CD14-positive monocyte (primary cell): ENCODE measurements around the gene RTP5. TPM values are rescaled to one million over a fixed set of nuclear protein-coding genes. Genes with fewer than 3 reads are reported as not detected.

ENCODE experiments used
- DNase-seq, 3 donors: peaks; one replicate each; pipeline ENCODE4 v3.0.0-alpha.2; 2011 to 2022
- H2AFZ ChIP-seq: 2 replicates; pipeline ENCODE4 v1.6.0; 2012; ENCODE audit warnings: mild to moderate bottlenecking, low read depth, low read length, inconsistent platforms; ENCODE audit not compliant: insufficient read depth, poor library complexity, severe bottlenecking
- H3K27ac ChIP-seq, 2 donors: 1 replicate in 1 of 2; 2 replicates in 1 of 2; pipeline ENCODE4 v1.5.1; 2012 to 2013; ENCODE audit warnings: low read length in 2 of 2, control low read depth in 1 of 2, inconsistent platforms in 1 of 2, low read depth in 1 of 2, mild to moderate bottlenecking in 1 of 2
- H3K27me3 ChIP-seq, 2 donors: one replicate each; pipeline versions ENCODE4 v1.6.0 to v1.6.1; 2011 to 2013; ENCODE audit warnings: low read length in 2 of 2; ENCODE audit not compliant: control insufficient read depth in 2 of 2, insufficient read depth in 2 of 2
- H3K36me3 ChIP-seq, 2 donors: replicated peaks in 1 of 2; 1 replicate in 1 of 2; 2 replicates in 1 of 2; pipeline versions ENCODE4 v1.5.1 to v1.6.1; 2012 to 2013; ENCODE audit warnings: low read length in 2 of 2, control low read depth in 1 of 2, inconsistent platforms in 1 of 2, mild to moderate bottlenecking in 1 of 2; ENCODE audit not compliant: insufficient read depth in 2 of 2, control insufficient read depth in 1 of 2
- H3K4me1 ChIP-seq, 2 donors: 1 replicate in 1 of 2; 2 replicates in 1 of 2; pipeline versions ENCODE4 v1.5.1 to v1.6.1; 2012 to 2013; ENCODE audit warnings: low read length in 2 of 2, control low read depth in 1 of 2, inconsistent platforms in 1 of 2, mild to moderate bottlenecking in 1 of 2, moderate library complexity in 1 of 2; ENCODE audit not compliant: insufficient read depth in 2 of 2, control insufficient read depth in 1 of 2
- H3K4me2 ChIP-seq: replicated peaks from 2 replicates; pipeline ENCODE3; 2012; ENCODE audit warnings: low read length, moderate library complexity, mild to moderate bottlenecking; ENCODE audit not compliant: poor library complexity, severe bottlenecking; ENCODE audit errors: extremely low read depth
- H3K4me3 ChIP-seq, 3 experiments: fragments of 200-600 bp in 1 of 3; sonication (generic) in 1 of 3; replicated peaks in 1 of 3; 1 replicate in 2 of 3; 2 replicates in 1 of 3; pipeline ENCODE4 v1.5.1; 2011 to 2013; ENCODE audit warnings: low read length in 3 of 3, mild to moderate bottlenecking in 3 of 3, control low read depth in 2 of 3, low read depth in 2 of 3, inconsistent platforms in 1 of 3, moderate library complexity in 1 of 3
- H3K79me2 ChIP-seq: 2 replicates; pipeline ENCODE4 v1.6.0; 2012; ENCODE audit warnings: mild to moderate bottlenecking, control low read depth, inconsistent platforms, low read length, moderate library complexity; ENCODE audit not compliant: insufficient read depth
- H3K9ac ChIP-seq: 2 replicates; pipeline ENCODE4 v1.6.0; 2017; ENCODE audit warnings: low read length, mild to moderate bottlenecking; ENCODE audit not compliant: insufficient read depth, poor library complexity, severe bottlenecking
- H3K9me3 ChIP-seq, 2 donors: replicated peaks in 1 of 2; 1 replicate in 1 of 2; 2 replicates in 1 of 2; pipeline versions ENCODE4 v1.5.1 to v1.6.1; 2012 to 2013; ENCODE audit warnings: low read length in 2 of 2, control low read depth in 1 of 2; ENCODE audit not compliant: control insufficient read depth in 1 of 2, insufficient read depth in 1 of 2
- H4K20me1 ChIP-seq: 2 replicates; pipeline ENCODE4 v1.6.0; 2012; ENCODE audit warnings: mild to moderate bottlenecking, low read length, control low read depth, moderate library complexity; ENCODE audit not compliant: insufficient read depth
- H3K27ac Mint-ChIP-seq, 7 donors: one replicate each; pipeline ENCODE4 v1.8.0; 2020; ENCODE audit warnings: mild to moderate bottlenecking in 7 of 7, mixed read lengths in 7 of 7, moderate library complexity in 6 of 7, inconsistent platforms in 2 of 7
- H3K27me3 Mint-ChIP-seq, 3 donors: one replicate each; pipeline ENCODE4 v1.8.0; 2021 to 2022; ENCODE audit warnings: low read depth in 3 of 3, mild to moderate bottlenecking in 3 of 3, mixed read lengths in 3 of 3, moderate library complexity in 3 of 3, inconsistent platforms in 1 of 3
- H3K36me3 Mint-ChIP-seq, 2 donors: one replicate each; pipeline ENCODE4 v1.8.0; 2020; ENCODE audit warnings: mixed read lengths in 2 of 2, inconsistent platforms in 1 of 2, mild to moderate bottlenecking in 1 of 2
- H3K4me1 Mint-ChIP-seq: one replicate; pipeline ENCODE4 v1.8.0; 2020; ENCODE audit warnings: mild to moderate bottlenecking, mixed read lengths
- H3K4me3 Mint-ChIP-seq, 2 donors: one replicate each; pipeline ENCODE4 v1.8.0; 2020; ENCODE audit warnings: mild to moderate bottlenecking in 2 of 2, mixed read lengths in 2 of 2, moderate library complexity in 1 of 2
- H3K9me3 Mint-ChIP-seq, 7 donors: one replicate each; pipeline ENCODE4 v1.8.0; 2020 to 2022; ENCODE audit warnings: mixed read lengths in 7 of 7, mild to moderate bottlenecking in 6 of 7, moderate library complexity in 6 of 7, inconsistent platforms in 2 of 7
- CTCF ChIP-seq: fragments of 200-600 bp; IDR thresholded peaks from one replicate; pipeline ENCODE4 v1.8.0; 2022; ENCODE audit warnings: antibody characterized with exemption, mild to moderate bottlenecking
- WGBS: methylation state at CpG from one replicate; pipeline ENCODE4 v1.1.5; 2013; ENCODE audit warnings: missing lambda C conversion rate; ENCODE audit not compliant: insufficient coverage; 5-methylcytosine and 5-hydroxymethylcytosine counted together
- intact Hi-C, 2 donors: fragments of 100-400 bp; cut with micrococcal nuclease; formaldehyde crosslinking; loops; one replicate each; pipeline versions ENCODE4 v1.15.0 to v1.15.1; 2023
- polyA plus RNA-seq, 3 donors: library from polyadenylated mRNA; depleted of rRNA in 1 of 3; unstranded in 2 of 3; stranded (reverse) in 1 of 3; fragments of 300-500 nt in 2 of 3; fragments of >200 nt in 1 of 3; fragmentation: Illumina TruSeq in 2 of 3; gene quantifications; 1 replicate in 2 of 3; 2 replicates in 1 of 3; pipeline ENCODE4 v1.2.3, GENCODE V29; 2012 to 2021

RTP5 gene
- polyA plus RNA-seq, 3 donors: 0.03 TPM; not detected in 2

DNA sequence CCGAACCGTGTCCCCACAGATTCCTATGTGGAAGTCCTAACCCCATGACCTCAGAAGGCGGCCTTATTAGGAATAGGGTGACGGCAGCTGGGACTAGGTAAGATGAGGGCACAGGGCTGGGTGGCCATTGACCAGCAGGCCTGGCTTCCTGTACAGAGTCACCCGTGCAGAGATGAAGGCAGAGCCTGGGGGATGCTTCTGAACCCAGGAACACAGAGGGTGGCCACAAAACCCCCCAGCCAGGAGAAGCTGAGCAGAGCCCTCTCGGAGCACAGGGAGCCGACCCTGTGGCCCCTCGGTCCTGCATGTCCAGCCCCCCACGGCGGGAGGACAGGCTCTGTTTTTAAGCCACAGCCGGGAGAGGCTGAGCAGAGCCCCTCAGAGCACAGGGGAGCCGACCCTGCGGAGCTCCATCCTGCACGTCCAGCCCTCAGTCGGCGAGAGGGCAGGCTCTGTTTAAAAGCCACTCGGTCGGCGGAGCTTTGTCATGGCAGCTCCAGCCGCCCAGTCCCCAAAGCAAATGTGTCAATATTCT is 13.6 kb upstream of the RTP5 start:
- H4K20me1 ChIP-seq: no peaks in the 10 kb centered on the region
- no peak overlapping the region for H3K9ac ChIP-seq

GRCh38 chr2:241857041-241857541 is 12.4 kb upstream of the RTP5 start:
- WGBS: 96% methylated on average over 18 of the region's 28 CpGs
- Histone ChIP-seq H3K27me3 (peaks cover 0 to under 1% of the 10 kb centered on the region in 2 donors), H3K9me3 (no peaks in the 10 kb centered on the region), H3K9ac (no peak overlapping the region), H3K79me2 (no peaks in the 10 kb centered on the region), H3K36me3 (no peaks in the 10 kb centered on the region), H4K20me1 (no peaks in the 10 kb centered on the region), H3K4me3 (no peak overlapping the region), H3K4me1 (peaks cover 0 to 9% of the 10 kb centered on the region in 2 donors), H3K4me2 (no peak overlapping the region), H2AFZ (no peak overlapping the region), H3K27ac (no peak overlapping the region)
- no peak for TF ChIP-seq CTCF
- DNase-seq: no peak
- H3K36me3 Mint-ChIP-seq: no peaks in the 10 kb centered on the region
- H3K27me3 Mint-ChIP-seq: peaks cover 2 to 20% (median 2%) of the 10 kb centered on the region in 3 donors
- no peak overlapping the region for H3K4me3 Mint-ChIP-seq
- intact Hi-C loops: no loop called here
- H3K4me1 Mint-ChIP-seq: peaks cover 6% of the 10 kb centered on the region
- peaks cover 0 to 2% (median 0%) of the 10 kb centered on the region in 7 donors for H3K9me3 Mint-ChIP-seq
- no peak overlapping the region for H3K27ac Mint-ChIP-seq

More for the DNA sequence above, 13.6 kb upstream of the RTP5 start:
- Histone ChIP-seq H3K27ac (no peak overlapping the region), H2AFZ (no peak overlapping the region), H3K36me3 (no peaks in the 10 kb centered on the region), H3K79me2 (no peaks in the 10 kb centered on the region), H3K9me3 (no peaks in the 10 kb centered on the region), H3K27me3 (no peaks in the 10 kb centered on the region), H3K4me2 (no peak overlapping the region), H3K4me3 (no peak overlapping the region), H3K4me1 (peaks cover 0 to 9% of the 10 kb centered on the region in 2 donors)
- Mint-ChIP-seq H3K36me3 (no peaks in the 10 kb centered on the region), H3K9me3 (peaks cover 0 to 3% (median 0%) of the 10 kb centered on the region in 7 donors), H3K27ac (peak overlapping the region in 2 of 7 donors; percentile 31 to 40), H3K4me3 (no peak overlapping the region), H3K27me3 (peaks cover 0 to 13% (median 0%) of the 10 kb centered on the region in 3 donors), H3K4me1 (peaks cover 6% of the 10 kb centered on the region)
- intact Hi-C loops: no loop called here
- no peak for DNase-seq
- 94% methylated on average over 14 of the region's 20 CpGs for WGBS
- TF ChIP-seq CTCF: no peak
